HEK293 (cell line): Measurements from ENCODE around the gene KCNT1.

ENCODE experiments used
- CTCF ChIA-PET: fragments of 350-600 bp; formaldehyde crosslinking; extraction: SDS; loops from one replicate; lab custom pipeline; 2021; ENCODE audit warnings: antibody characterized with exemption; lab: Yijun Ruan, JAX
- POLR2A ChIA-PET: fragments of 300-600 bp; formaldehyde crosslinking; extraction: SDS; loops from one replicate; lab custom pipeline; 2020; ENCODE audit warnings: antibody characterized with exemption, inconsistent platforms; lab: Yijun Ruan, JAX
- H3K27ac ChIP-seq: fragments of 200-500 bp; sonication (Bioruptor generic); 2 replicates; pipeline ENCODE4 v1.5.1; 2014; ENCODE audit warnings: low read depth, low read length, control low read depth, inconsistent platforms; ENCODE audit errors: extremely low read depth
- H3K36me3 ChIP-seq, 2 experiments: fragments of 200-500 bp in 1 of 2; sonication (Bioruptor generic) in 1 of 2; 1 replicate in 1 of 2; 2 replicates in 1 of 2; pipeline ENCODE4 v1.5.1; 2014 to 2017; ENCODE audit warnings: inconsistent platforms in 2 of 2, low read length in 2 of 2; ENCODE audit not compliant: control insufficient read depth in 2 of 2, insufficient read depth in 1 of 2
- H3K4me1 ChIP-seq: fragments of 200-500 bp; sonication (Bioruptor generic); 2 replicates; pipeline ENCODE4 v1.5.1; 2014; ENCODE audit warnings: mild to moderate bottlenecking, low read length, inconsistent platforms; ENCODE audit not compliant: control insufficient read depth, insufficient read depth
- H3K4me3 ChIP-seq: 2 replicates; pipeline ENCODE4 v1.5.1; 2011; ENCODE audit warnings: low read depth, mild to moderate bottlenecking, control low read depth, low read length, moderate library complexity
- H3K9me3 ChIP-seq: fragments of 200-500 bp; sonication (Bioruptor generic); 2 replicates; pipeline ENCODE4 v1.5.1; 2014; ENCODE audit warnings: low read depth, low read length, inconsistent platforms; ENCODE audit not compliant: control insufficient read depth, insufficient read depth
- BCL11A ChIP-seq: fragments of 450-650 bp; formaldehyde crosslinking; IDR thresholded peaks from 2 replicates; pipeline ENCODE4 v1.5.1; 2016; ENCODE audit warnings: low read depth, missing biosample characterization, missing genetic modification characterization
- CTCF ChIP-seq: fragments of 450-650 bp; formaldehyde crosslinking; IDR thresholded peaks from 2 replicates; pipeline ENCODE4 v1.5.1; 2016; ENCODE audit warnings: missing biosample characterization, missing genetic modification characterization
- GLI2 ChIP-seq: fragments of 450-650 bp; formaldehyde crosslinking; IDR thresholded peaks from 2 replicates; pipeline ENCODE4; 2017; ENCODE audit warnings: missing biosample characterization, missing genetic modification characterization, low read depth, borderline replicate concordance
- MEIS1 ChIP-seq: sonication (generic); formaldehyde crosslinking; IDR thresholded peaks from 2 replicates; pipeline ENCODE4 v1.8.1; 2022; ENCODE audit warnings: missing genetic modification reagents, mild to moderate bottlenecking, borderline replicate concordance
- SP7 ChIP-seq: fragments of 450-650 bp; formaldehyde crosslinking; IDR thresholded peaks from 2 replicates; pipeline ENCODE4 v1.5.1; 2016; ENCODE audit warnings: missing biosample characterization, missing genetic modification characterization
- YY2 ChIP-seq: fragments of 450-650 bp; formaldehyde crosslinking; IDR thresholded peaks from 2 replicates; pipeline ENCODE4 v1.5.1; 2016; ENCODE audit warnings: missing biosample characterization, missing genetic modification characterization
- ZFP41 ChIP-seq: fragments of 450-650 bp; formaldehyde crosslinking; IDR thresholded peaks from 2 replicates; pipeline ENCODE4 v1.5.1; 2016; ENCODE audit warnings: missing biosample characterization, missing genetic modification characterization, borderline replicate concordance
- ZNF146 ChIP-seq: fragments of 450-650 bp; formaldehyde crosslinking; IDR thresholded peaks from 2 replicates; pipeline ENCODE4 v1.5.1; 2016; ENCODE audit warnings: missing biosample characterization, missing genetic modification characterization
- ZNF19 ChIP-seq: fragments of 450-650 bp; formaldehyde crosslinking; IDR thresholded peaks from 2 replicates; pipeline ENCODE4; 2016; ENCODE audit warnings: missing biosample characterization, missing genetic modification characterization, low read depth
- ZNF202 ChIP-seq: fragments of 450-650 bp; formaldehyde crosslinking; IDR thresholded peaks from 2 replicates; pipeline ENCODE4 v1.5.1; 2016; ENCODE audit warnings: missing biosample characterization, missing genetic modification characterization, borderline replicate concordance
- ZNF292 ChIP-seq: fragments of 450-650 bp; formaldehyde crosslinking; IDR thresholded peaks from 2 replicates; pipeline ENCODE4 v1.5.1; 2016; ENCODE audit warnings: low read depth, missing biosample characterization, missing genetic modification characterization, borderline replicate concordance
- ZNF302 ChIP-seq: fragments of 450-650 bp; formaldehyde crosslinking; IDR thresholded peaks from 2 replicates; pipeline ENCODE4 v1.5.1; 2016; ENCODE audit warnings: missing biosample characterization, missing genetic modification characterization, low read depth
- ZNF501 ChIP-seq: fragments of 450-650 bp; formaldehyde crosslinking; IDR thresholded peaks from 2 replicates; pipeline ENCODE4 v1.5.1; 2016; ENCODE audit warnings: missing biosample characterization, missing genetic modification characterization
- ZNF521 ChIP-seq: fragments of 450-650 bp; formaldehyde crosslinking; IDR thresholded peaks from 2 replicates; pipeline ENCODE4 v1.5.1; 2017; ENCODE audit warnings: missing biosample characterization, mild to moderate bottlenecking, missing genetic modification characterization
- ZNF624 ChIP-seq: fragments of 450-650 bp; formaldehyde crosslinking; IDR thresholded peaks from 2 replicates; pipeline ENCODE4 v1.5.1; 2017; ENCODE audit warnings: missing biosample characterization, missing genetic modification characterization
- ZNF626 ChIP-seq: fragments of 450-650 bp; sonication (Bioruptor Pico); formaldehyde crosslinking; IDR thresholded peaks from 2 replicates; pipeline ENCODE4 v1.5.1; 2018; ENCODE audit warnings: missing biosample characterization, missing genetic modification characterization, inconsistent platforms
- ZNF692 ChIP-seq: fragments of 450-650 bp; formaldehyde crosslinking; IDR thresholded peaks from 2 replicates; pipeline ENCODE4 v1.5.1; 2016; ENCODE audit warnings: missing biosample characterization, missing genetic modification characterization
- ZNF701 ChIP-seq: fragments of 450-650 bp; formaldehyde crosslinking; IDR thresholded peaks from 2 replicates; pipeline ENCODE4 v1.5.1; 2016; ENCODE audit warnings: missing biosample characterization, missing genetic modification characterization
- TF ChIP-seq, protein P1 (sequence below): fragments of 450-650 bp; formaldehyde crosslinking; IDR thresholded peaks from 2 replicates; pipeline ENCODE4 v1.5.1; 2016; ENCODE audit warnings: missing biosample characterization, missing genetic modification characterization, borderline replicate concordance
- TF ChIP-seq, protein P2 (sequence below): fragments of 450-650 bp; formaldehyde crosslinking; IDR thresholded peaks from 2 replicates; pipeline ENCODE4 v1.5.1; 2016; ENCODE audit warnings: missing biosample characterization, missing genetic modification characterization

The KCNT1 gene

DNA sequence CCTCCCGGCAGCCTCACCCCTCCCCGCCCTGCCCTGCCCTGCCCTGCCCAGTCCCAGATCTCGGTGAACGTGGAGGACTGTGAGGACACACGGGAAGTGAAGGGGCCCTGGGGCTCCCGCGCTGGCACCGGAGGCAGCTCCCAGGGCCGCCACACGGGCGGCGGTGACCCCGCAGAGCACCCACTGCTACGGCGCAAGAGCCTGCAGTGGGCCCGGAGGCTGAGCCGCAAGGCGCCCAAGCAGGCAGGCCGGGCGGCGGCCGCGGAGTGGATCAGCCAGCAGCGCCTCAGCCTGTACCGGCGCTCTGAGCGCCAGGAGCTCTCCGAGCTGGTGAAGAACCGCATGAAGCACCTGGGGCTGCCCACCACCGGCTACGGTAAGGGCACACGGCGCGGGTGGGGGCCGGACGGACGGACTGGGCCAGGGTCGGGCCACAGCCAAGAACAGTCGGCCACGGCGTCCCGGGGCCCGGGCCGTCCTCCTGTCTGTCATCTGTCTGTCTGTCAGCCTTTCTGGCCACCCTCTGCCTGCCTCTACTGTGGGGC, 84.2 kb downstream of the KCNT1 start:
- H3K9me3 ChIP-seq, result no peaks in the 10 kb centered on the region
- H3K36me3 ChIP-seq, result no peaks in the 10 kb centered on the region
- no peaks in the 10 kb centered on the region for H3K4me1 ChIP-seq
- H3K4me3 ChIP-seq, result no peak overlapping the region
- CTCF ChIA-PET, result interaction anchor here (0.7 to 2.9 kb wide), 3 partner anchors 11 to 183 kb away, joined by 3 to 21 read pairs (median 4); no protein-coding TSS in a partner anchor
- POLR2A ChIA-PET, result no interaction called here
- no peak overlapping the region for H3K27ac ChIP-seq
- TF ChIP-seq ZNF501 (tag by site-specific recombination) (no peak), ZNF19 (tag by site-specific recombination) (no peak), ZNF521 (tag by site-specific recombination) (no peak), ZNF624 (no peak), ZNF692 (no peak), ZFP41 (no peak), ZNF302 (tag by site-specific recombination) (no peak), BCL11A (no peak), GLI2 (tag by site-specific recombination) (no peak)
- TF ChIP-seq, protein P1, sequence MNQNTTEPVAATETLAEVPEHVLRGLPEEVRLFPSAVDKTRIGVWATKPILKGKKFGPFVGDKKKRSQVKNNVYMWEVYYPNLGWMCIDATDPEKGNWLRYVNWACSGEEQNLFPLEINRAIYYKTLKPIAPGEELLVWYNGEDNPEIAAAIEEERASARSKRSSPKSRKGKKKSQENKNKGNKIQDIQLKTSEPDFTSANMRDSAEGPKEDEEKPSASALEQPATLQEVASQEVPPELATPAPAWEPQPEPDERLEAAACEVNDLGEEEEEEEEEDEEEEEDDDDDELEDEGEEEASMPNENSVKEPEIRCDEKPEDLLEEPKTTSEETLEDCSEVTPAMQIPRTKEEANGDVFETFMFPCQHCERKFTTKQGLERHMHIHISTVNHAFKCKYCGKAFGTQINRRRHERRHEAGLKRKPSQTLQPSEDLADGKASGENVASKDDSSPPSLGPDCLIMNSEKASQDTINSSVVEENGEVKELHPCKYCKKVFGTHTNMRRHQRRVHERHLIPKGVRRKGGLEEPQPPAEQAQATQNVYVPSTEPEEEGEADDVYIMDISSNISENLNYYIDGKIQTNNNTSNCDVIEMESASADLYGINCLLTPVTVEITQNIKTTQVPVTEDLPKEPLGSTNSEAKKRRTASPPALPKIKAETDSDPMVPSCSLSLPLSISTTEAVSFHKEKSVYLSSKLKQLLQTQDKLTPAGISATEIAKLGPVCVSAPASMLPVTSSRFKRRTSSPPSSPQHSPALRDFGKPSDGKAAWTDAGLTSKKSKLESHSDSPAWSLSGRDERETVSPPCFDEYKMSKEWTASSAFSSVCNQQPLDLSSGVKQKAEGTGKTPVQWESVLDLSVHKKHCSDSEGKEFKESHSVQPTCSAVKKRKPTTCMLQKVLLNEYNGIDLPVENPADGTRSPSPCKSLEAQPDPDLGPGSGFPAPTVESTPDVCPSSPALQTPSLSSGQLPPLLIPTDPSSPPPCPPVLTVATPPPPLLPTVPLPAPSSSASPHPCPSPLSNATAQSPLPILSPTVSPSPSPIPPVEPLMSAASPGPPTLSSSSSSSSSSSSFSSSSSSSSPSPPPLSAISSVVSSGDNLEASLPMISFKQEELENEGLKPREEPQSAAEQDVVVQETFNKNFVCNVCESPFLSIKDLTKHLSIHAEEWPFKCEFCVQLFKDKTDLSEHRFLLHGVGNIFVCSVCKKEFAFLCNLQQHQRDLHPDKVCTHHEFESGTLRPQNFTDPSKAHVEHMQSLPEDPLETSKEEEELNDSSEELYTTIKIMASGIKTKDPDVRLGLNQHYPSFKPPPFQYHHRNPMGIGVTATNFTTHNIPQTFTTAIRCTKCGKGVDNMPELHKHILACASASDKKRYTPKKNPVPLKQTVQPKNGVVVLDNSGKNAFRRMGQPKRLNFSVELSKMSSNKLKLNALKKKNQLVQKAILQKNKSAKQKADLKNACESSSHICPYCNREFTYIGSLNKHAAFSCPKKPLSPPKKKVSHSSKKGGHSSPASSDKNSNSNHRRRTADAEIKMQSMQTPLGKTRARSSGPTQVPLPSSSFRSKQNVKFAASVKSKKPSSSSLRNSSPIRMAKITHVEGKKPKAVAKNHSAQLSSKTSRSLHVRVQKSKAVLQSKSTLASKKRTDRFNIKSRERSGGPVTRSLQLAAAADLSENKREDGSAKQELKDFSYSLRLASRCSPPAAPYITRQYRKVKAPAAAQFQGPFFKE (tag by site-specific recombination), result no peak

- no peak overlapping the region for H3K4me3 ChIP-seq
- no peak for TF ChIP-seq ZNF202 (tag by site-specific recombination)
- no peak for TF ChIP-seq ZNF701
- no peak for TF ChIP-seq YY2 (tag by site-specific recombination)
- TF ChIP-seq MEIS1 (CRISPR knock-in tag), result no peak
- TF ChIP-seq ZNF626 (tag by site-specific recombination), result no peak
- no peak for TF ChIP-seq SP7
- TF ChIP-seq CTCF (tag by site-specific recombination), result no peak
- TF ChIP-seq ZNF146 (tag by site-specific recombination), result no peak
- TF ChIP-seq, protein P2, sequence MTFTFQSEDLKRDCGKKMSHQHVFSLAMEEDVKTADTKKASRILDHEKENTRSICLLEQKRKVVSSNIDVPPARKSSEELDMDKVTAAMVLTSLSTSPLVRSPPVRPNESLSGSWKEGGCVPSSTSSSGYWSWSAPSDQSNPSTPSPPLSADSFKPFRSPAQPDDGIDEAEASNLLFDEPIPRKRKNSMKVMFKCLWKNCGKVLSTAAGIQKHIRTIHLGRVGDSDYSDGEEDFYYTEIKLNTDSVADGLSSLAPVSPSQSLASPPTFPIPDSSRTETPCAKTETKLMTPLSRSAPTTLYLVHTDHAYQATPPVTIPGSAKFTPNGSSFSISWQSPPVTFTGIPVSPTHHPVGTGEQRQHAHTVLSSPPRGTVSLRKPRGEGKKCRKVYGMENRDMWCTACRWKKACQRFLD (tag by site-specific recombination), result no peak
- TF ChIP-seq ZNF292 (tag by site-specific recombination), result no peak
- TF ChIP-seq, all 188 proteins: peak for 0
- Histone ChIP-seq H3K9me3 (no peaks in the 10 kb centered on the region), H3K4me1 (no peaks in the 10 kb centered on the region), H3K27ac (no peak overlapping the region), H3K36me3 (no peaks in the 10 kb centered on the region)
- ChIA-PET CTCF (interaction anchor here (0.8 to 2.9 kb wide), 2 partner anchors 10 to 176 kb away, joined by 3 to 21 read pairs; no protein-coding TSS in a partner anchor), POLR2A (no interaction called here)
These were observed 85.3 kb downstream of the KCNT1 start for GRCh38 chr9:135787317-135787716.
